Chondrocyte (in vitro differentiated cells): ENCODE data around the gene ATM. TPM values are rescaled to one million over a fixed set of nuclear protein-coding genes. Genes with fewer than 3 reads are reported as not detected.

ENCODE experiments used
- DNase-seq: peaks from one replicate; pipeline ENCODE4 v3.0.0; 2021; ENCODE audit warnings: mixed read lengths, low spot score
- H3K27ac Mint-ChIP-seq: one replicate; pipeline ENCODE4 v1.8.0; 2021; ENCODE audit warnings: mild to moderate bottlenecking, moderate library complexity, mixed read lengths; ENCODE audit not compliant: unreplicated experiment
- H3K27me3 Mint-ChIP-seq: 2 replicates; pipeline ENCODE4 v1.8.0; 2021; ENCODE audit warnings: low read depth, mixed read lengths
- H3K36me3 Mint-ChIP-seq: 2 replicates; pipeline ENCODE4 v1.8.0; 2021; ENCODE audit warnings: low read depth, mixed read lengths
- H3K4me1 Mint-ChIP-seq: 2 replicates; pipeline ENCODE4 v1.8.0; 2021; ENCODE audit warnings: low read depth, mild to moderate bottlenecking, mixed read lengths
- H3K4me3 Mint-ChIP-seq: one replicate; pipeline ENCODE4 v1.8.0; 2021; ENCODE audit warnings: mild to moderate bottlenecking, moderate library complexity, mixed read lengths; ENCODE audit not compliant: unreplicated experiment
- H3K9me3 Mint-ChIP-seq: 2 replicates; pipeline ENCODE4 v1.8.0; 2021; ENCODE audit warnings: low read depth, mixed read lengths
- CTCF ChIP-seq: fragments of 200-600 bp; sonication (generic); IDR thresholded peaks from 2 replicates; pipeline ENCODE4 v1.5.0; 2021; ENCODE audit warnings: antibody characterized with exemption, mild to moderate bottlenecking, moderate library complexity
- total RNA-seq: library from RNA; stranded (reverse); gene quantifications from 3 replicates; pipeline ENCODE4 v1.2.1, GENCODE V29; 2021

Gene ATM
- total RNA-seq, 1 donor from 2014 or later = 59.5 TPM

GRCh38 chr11:108307751-108308150 is 84.9 kb downstream of the ATM start:
- Mint-ChIP-seq H3K27ac (no peak overlapping the region), H3K9me3 (no peaks in the 10 kb centered on the region), H3K27me3 (no peaks in the 10 kb centered on the region), H3K4me3 (no peak overlapping the region), H3K4me1 (peaks cover under 1% of the 10 kb centered on the region), H3K36me3 (peaks cover 19% of the 10 kb centered on the region)
- TF ChIP-seq CTCF = no peak
- DNase-seq = no peak

DNA sequence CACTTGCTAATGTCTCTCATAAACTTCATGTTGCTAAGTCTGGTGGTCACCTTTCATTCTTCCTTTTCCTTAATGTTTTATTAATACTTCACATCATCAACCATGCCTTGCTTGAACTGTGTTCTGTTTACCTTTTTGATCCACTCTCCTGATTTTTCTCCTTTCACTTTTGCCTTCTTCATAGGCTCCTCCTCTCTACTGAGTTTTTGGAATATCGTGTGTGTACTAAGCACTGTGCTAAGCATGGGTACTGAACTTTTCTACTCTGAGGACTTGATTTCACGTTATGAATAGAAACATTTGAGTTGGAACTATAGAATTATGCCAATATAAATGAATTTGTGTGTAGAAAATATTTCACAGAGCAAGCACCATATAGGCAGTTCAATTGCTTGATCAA is 90.6 kb downstream of the ATM start:
- TF ChIP-seq CTCF = no peak
- peaks cover 11% of the 10 kb centered on the region for H3K4me1 Mint-ChIP-seq
- no peak overlapping the region for H3K4me3 Mint-ChIP-seq
- H3K27ac Mint-ChIP-seq = no peak overlapping the region
- no peaks in the 10 kb centered on the region for H3K9me3 Mint-ChIP-seq
- DNase-seq = no peak
- no peaks in the 10 kb centered on the region for H3K27me3 Mint-ChIP-seq
- H3K36me3 Mint-ChIP-seq = peaks cover 21% of the 10 kb centered on the region

GRCh38 chr11:108316061-108316460 is 93.2 kb downstream of the ATM start:
- no peak for TF ChIP-seq CTCF
- peaks cover 19% of the 10 kb centered on the region for H3K36me3 Mint-ChIP-seq

GRCh38 chr11:108319541-108320145 is 96.8 kb downstream of the ATM start:
- peak overlapping the region; percentile 88 for H3K27ac Mint-ChIP-seq
- H3K27me3 Mint-ChIP-seq = no peaks in the 10 kb centered on the region
- peaks cover 43% of the 10 kb centered on the region for H3K4me1 Mint-ChIP-seq
- DNase-seq = no peak
- peaks cover 16% of the 10 kb centered on the region for H3K36me3 Mint-ChIP-seq
- no peak overlapping the region for H3K4me3 Mint-ChIP-seq
- no peaks in the 10 kb centered on the region for H3K9me3 Mint-ChIP-seq
- no peak for TF ChIP-seq CTCF

More at GRCh38 chr11:108316061-108316460, 93.2 kb downstream of the ATM start:
- H3K27me3 Mint-ChIP-seq = no peaks in the 10 kb centered on the region
- no peaks in the 10 kb centered on the region for H3K9me3 Mint-ChIP-seq
- no peak for DNase-seq
- H3K27ac Mint-ChIP-seq = no peak overlapping the region
- H3K4me3 Mint-ChIP-seq = no peak overlapping the region
- H3K4me1 Mint-ChIP-seq = peaks cover 31% of the 10 kb centered on the region

- DNase-seq = no peak
- Mint-ChIP-seq H3K4me1 (peaks cover 51% of the 10 kb centered on the region), H3K36me3 (peaks cover 9% of the 10 kb centered on the region), H3K27me3 (no peaks in the 10 kb centered on the region), H3K9me3 (no peaks in the 10 kb centered on the region), H3K4me3 (no peak overlapping the region), H3K27ac (no peak overlapping the region)
- TF ChIP-seq CTCF = no peak
Measured at GRCh38 chr11:108322666-108323065, 99.8 kb downstream of the ATM start.
